WTC11 (cell line): ENCODE results near the gene FAM161B. TPM values are rescaled to one million over a fixed set of nuclear protein-coding genes. Genes with fewer than 3 reads are reported as not detected.
"Not testable (repeated sequence)": the region's sequence is repeated elsewhere in the genome, so short reads cannot be mapped to it uniquely, and the experiment has no call there.

Experiments
- ATAC-seq: fragments of 200-7000 bp; cut with Tn5 transposase; 2 replicates; pipeline ENCODE4 v1.10.0; 2021; ENCODE audit warnings: mild to moderate bottlenecking, moderate library complexity
- CTCF ChIA-PET: fragments of 300-600 bp; sonication (Branson Sonifier 250); formaldehyde crosslinking; loops from one replicate; lab custom pipeline; 2021; ENCODE audit warnings: antibody characterized with exemption; lab: Charles Lee
- POLR2A ChIA-PET: fragments of 350-600 bp; sonication (Branson Sonifier 250); formaldehyde crosslinking; loops from one replicate; lab custom pipeline; 2021; ENCODE audit warnings: antibody characterized with exemption; lab: Charles Lee
- DNase-seq: peaks from one replicate; pipeline ENCODE4 v3.0.0; 2021; ENCODE audit warnings: low spot score
- H3K27ac Mint-ChIP-seq: 2 replicates; pipeline ENCODE4 v1.8.0; 2021; ENCODE audit warnings: mixed read lengths
- H3K27me3 Mint-ChIP-seq: 2 replicates; pipeline ENCODE4 v1.8.0; 2021; ENCODE audit warnings: low read depth, mild to moderate bottlenecking, moderate library complexity, mixed read lengths
- H3K36me3 Mint-ChIP-seq: 2 replicates; pipeline ENCODE4 v1.8.0; 2021; ENCODE audit warnings: mixed read lengths
- H3K4me1 Mint-ChIP-seq: 2 replicates; pipeline ENCODE4 v1.8.0; 2022; ENCODE audit warnings: mixed read lengths
- H3K4me3 Mint-ChIP-seq: 2 replicates; pipeline ENCODE4 v1.8.0; 2021; ENCODE audit warnings: mild to moderate bottlenecking, moderate library complexity, mixed read lengths
- H3K9me3 Mint-ChIP-seq: 2 replicates; pipeline ENCODE4 v1.8.0; 2021; ENCODE audit warnings: mixed read lengths
- EMX1 ChIP-seq: fragments of 250-450 bp; sonication (Bioruptor Pico); IDR thresholded peaks from 2 replicates; pipeline ENCODE4 v1.8.0; 2021; ENCODE audit warnings: mild to moderate bottlenecking
- JAZF1 ChIP-seq: fragments of 250-450 bp; sonication (Bioruptor Pico); IDR thresholded peaks from 2 replicates; pipeline ENCODE4 v1.9.0; 2021; ENCODE audit warnings: moderate library complexity, mild to moderate bottlenecking, inconsistent platforms
- MYBL2 ChIP-seq: sonication (generic); formaldehyde crosslinking; IDR thresholded peaks from 2 replicates; pipeline ENCODE4 v1.8.1; 2023; ENCODE audit warnings: mild to moderate bottlenecking, moderate library complexity, missing genetic modification reagents
- NFE2L1 ChIP-seq: sonication (generic); formaldehyde crosslinking; IDR thresholded peaks from 2 replicates; pipeline ENCODE4 v1.8.1; 2023; ENCODE audit warnings: missing genetic modification reagents
- RELA ChIP-seq: sonication (generic); formaldehyde crosslinking; IDR thresholded peaks from 2 replicates; pipeline ENCODE4 v1.8.1; 2022; ENCODE audit warnings: missing genetic modification reagents, mild to moderate bottlenecking, borderline replicate concordance
- ZNF232 ChIP-seq: sonication (generic); formaldehyde crosslinking; IDR thresholded peaks from 2 replicates; pipeline ENCODE4 v1.8.0; 2022; ENCODE audit warnings: mild to moderate bottlenecking, missing genetic modification reagents
- total RNA-seq: library from RNA; stranded (reverse); gene quantifications from 3 replicates; pipeline ENCODE4 v1.2.3, GENCODE V29; 2021
- TF ChIP-seq, protein P1 (sequence below): sonication (generic); formaldehyde crosslinking; IDR thresholded peaks from 2 replicates; pipeline ENCODE4 v1.8.1; 2022; ENCODE audit warnings: low read depth, missing genetic modification reagents, borderline replicate concordance
- TF ChIP-seq, protein P2 (sequence below): sonication (generic); formaldehyde crosslinking; IDR thresholded peaks from 2 replicates; pipeline ENCODE4 v1.8.1; 2023; ENCODE audit warnings: mild to moderate bottlenecking, missing genetic modification reagents, borderline replicate concordance
- TF ChIP-seq, protein P3 (sequence below): sonication (generic); formaldehyde crosslinking; conservative IDR thresholded peaks from 2 replicates; pipeline ENCODE4 v1.8.1; 2023; ENCODE audit warnings: mild to moderate bottlenecking, low read depth, missing genetic modification reagents, moderate library complexity
- TF ChIP-seq, protein P4 (sequence below): sonication (generic); formaldehyde crosslinking; IDR thresholded peaks from 2 replicates; pipeline ENCODE4 v1.8.0; 2023; ENCODE audit warnings: missing genetic modification reagents, mild to moderate bottlenecking, borderline replicate concordance
- TF ChIP-seq, protein P5 (sequence below): fragments of 250-450 bp; sonication (Bioruptor Pico); IDR thresholded peaks from 2 replicates; pipeline ENCODE4 v1.9.0; 2021; ENCODE audit warnings: moderate library complexity, mild to moderate bottlenecking, inconsistent platforms, borderline replicate concordance

The FAM161B gene
- total RNA-seq, 1 experiment from 2014 or later, result 0.26 TPM

DNA sequence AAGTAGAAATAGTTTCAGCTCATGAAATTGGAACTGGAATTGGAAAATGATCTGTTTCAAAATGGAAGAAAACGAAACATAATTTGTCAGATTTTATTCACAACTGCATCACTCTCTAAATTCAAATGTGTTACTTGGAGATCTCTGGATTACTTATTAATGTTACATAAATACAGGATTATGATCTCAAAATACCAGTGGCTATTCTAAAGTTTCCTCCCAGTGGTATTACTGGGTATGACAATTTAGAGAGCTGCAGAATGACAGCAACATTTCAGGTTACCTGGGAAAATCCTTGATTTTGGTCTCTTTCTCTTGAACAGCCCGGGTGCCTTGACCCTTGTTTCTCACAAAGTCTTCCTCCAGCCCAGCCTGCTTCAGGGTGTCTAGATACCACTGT, 14.2 kb downstream of the FAM161B start:
- no peak overlapping the region for H3K4me3 Mint-ChIP-seq
- ChIA-PET POLR2A (no interaction called here), CTCF (interaction anchor here (0.6 to 1.5 kb wide), 8 partner anchors 14 to 336 kb away, joined by 3 to 9 read pairs (median 3); partner anchors contain the start of genes COQ6 and FAM161B)
- no peak for TF ChIP-seq NFE2L1 (CRISPR knock-in tag)
- TF ChIP-seq RELA, result no peak
- TF ChIP-seq, protein P1, sequence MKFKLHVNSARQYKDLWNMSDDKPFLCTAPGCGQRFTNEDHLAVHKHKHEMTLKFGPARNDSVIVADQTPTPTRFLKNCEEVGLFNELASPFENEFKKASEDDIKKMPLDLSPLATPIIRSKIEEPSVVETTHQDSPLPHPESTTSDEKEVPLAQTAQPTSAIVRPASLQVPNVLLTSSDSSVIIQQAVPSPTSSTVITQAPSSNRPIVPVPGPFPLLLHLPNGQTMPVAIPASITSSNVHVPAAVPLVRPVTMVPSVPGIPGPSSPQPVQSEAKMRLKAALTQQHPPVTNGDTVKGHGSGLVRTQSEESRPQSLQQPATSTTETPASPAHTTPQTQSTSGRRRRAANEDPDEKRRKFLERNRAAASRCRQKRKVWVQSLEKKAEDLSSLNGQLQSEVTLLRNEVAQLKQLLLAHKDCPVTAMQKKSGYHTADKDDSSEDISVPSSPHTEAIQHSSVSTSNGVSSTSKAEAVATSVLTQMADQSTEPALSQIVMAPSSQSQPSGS (CRISPR knock-in tag), result no peak
- TF ChIP-seq EMX1 (CRISPR knock-in tag), result no peak
- TF ChIP-seq, protein P2, sequence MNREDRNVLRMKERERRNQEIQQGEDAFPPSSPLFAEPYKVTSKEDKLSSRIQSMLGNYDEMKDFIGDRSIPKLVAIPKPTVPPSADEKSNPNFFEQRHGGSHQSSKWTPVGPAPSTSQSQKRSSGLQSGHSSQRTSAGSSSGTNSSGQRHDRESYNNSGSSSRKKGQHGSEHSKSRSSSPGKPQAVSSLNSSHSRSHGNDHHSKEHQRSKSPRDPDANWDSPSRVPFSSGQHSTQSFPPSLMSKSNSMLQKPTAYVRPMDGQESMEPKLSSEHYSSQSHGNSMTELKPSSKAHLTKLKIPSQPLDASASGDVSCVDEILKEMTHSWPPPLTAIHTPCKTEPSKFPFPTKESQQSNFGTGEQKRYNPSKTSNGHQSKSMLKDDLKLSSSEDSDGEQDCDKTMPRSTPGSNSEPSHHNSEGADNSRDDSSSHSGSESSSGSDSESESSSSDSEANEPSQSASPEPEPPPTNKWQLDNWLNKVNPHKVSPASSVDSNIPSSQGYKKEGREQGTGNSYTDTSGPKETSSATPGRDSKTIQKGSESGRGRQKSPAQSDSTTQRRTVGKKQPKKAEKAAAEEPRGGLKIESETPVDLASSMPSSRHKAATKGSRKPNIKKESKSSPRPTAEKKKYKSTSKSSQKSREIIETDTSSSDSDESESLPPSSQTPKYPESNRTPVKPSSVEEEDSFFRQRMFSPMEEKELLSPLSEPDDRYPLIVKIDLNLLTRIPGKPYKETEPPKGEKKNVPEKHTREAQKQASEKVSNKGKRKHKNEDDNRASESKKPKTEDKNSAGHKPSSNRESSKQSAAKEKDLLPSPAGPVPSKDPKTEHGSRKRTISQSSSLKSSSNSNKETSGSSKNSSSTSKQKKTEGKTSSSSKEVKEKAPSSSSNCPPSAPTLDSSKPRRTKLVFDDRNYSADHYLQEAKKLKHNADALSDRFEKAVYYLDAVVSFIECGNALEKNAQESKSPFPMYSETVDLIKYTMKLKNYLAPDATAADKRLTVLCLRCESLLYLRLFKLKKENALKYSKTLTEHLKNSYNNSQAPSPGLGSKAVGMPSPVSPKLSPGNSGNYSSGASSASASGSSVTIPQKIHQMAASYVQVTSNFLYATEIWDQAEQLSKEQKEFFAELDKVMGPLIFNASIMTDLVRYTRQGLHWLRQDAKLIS (CRISPR knock-in tag), result no peak
- H3K27ac Mint-ChIP-seq, result no peak overlapping the region
- H3K27me3 Mint-ChIP-seq, result no peaks in the 10 kb centered on the region
- H3K4me1 Mint-ChIP-seq, result no peaks in the 10 kb centered on the region
- peaks cover 14% of the 10 kb centered on the region for H3K36me3 Mint-ChIP-seq
- no peaks in the 10 kb centered on the region for H3K9me3 Mint-ChIP-seq
- ATAC-seq (no peak), DNase-seq (no peak)

DNA sequence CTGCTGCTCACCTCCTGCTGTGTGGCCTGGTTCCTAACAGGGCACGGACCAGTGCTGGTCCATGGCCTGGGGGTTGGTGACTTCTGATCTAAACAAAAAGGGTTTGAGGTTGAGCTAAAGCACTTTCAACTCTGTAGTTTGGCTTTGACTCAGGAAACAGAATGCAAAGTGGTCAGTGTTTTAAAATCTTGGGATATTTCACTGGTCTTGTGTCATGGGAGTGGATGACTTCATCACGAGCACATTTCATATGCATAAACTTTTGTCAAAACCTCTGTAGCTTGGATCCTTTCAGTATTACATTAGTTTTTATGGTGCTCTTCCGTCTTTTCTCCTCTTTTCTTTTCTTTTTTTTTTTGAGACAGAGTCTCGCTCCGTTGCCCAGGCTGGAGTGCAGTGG, 25.6 kb downstream of the FAM161B start:
- H3K9me3 Mint-ChIP-seq, result 0 out of 2 replicates have a peak, but pooled peaks cover 3% of the 10 kb centered on the region
- H3K27ac Mint-ChIP-seq, result no peak overlapping the region
- H3K4me1 Mint-ChIP-seq, result no peaks in the 10 kb centered on the region
- no peak for ATAC-seq
- H3K27me3 Mint-ChIP-seq, result no peaks in the 10 kb centered on the region
- POLR2A ChIA-PET, result no interaction called here
- H3K36me3 Mint-ChIP-seq, result peaks cover 50% of the 10 kb centered on the region
- CTCF ChIA-PET, result interaction anchor here (0.6 kb wide), 1 partner anchor 566 kb away, joined by 4 read pairs; no protein-coding TSS in a partner anchor
- H3K4me3 Mint-ChIP-seq, result no peak overlapping the region
- TF ChIP-seq, protein P3, sequence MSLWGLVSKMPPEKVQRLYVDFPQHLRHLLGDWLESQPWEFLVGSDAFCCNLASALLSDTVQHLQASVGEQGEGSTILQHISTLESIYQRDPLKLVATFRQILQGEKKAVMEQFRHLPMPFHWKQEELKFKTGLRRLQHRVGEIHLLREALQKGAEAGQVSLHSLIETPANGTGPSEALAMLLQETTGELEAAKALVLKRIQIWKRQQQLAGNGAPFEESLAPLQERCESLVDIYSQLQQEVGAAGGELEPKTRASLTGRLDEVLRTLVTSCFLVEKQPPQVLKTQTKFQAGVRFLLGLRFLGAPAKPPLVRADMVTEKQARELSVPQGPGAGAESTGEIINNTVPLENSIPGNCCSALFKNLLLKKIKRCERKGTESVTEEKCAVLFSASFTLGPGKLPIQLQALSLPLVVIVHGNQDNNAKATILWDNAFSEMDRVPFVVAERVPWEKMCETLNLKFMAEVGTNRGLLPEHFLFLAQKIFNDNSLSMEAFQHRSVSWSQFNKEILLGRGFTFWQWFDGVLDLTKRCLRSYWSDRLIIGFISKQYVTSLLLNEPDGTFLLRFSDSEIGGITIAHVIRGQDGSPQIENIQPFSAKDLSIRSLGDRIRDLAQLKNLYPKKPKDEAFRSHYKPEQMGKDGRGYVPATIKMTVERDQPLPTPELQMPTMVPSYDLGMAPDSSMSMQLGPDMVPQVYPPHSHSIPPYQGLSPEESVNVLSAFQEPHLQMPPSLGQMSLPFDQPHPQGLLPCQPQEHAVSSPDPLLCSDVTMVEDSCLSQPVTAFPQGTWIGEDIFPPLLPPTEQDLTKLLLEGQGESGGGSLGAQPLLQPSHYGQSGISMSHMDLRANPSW (CRISPR knock-in tag), result no peak
- TF ChIP-seq, protein P1 (CRISPR knock-in tag), result no peak
- TF ChIP-seq MYBL2 (CRISPR knock-in tag) (no peak), JAZF1 (CRISPR knock-in tag) (no peak), ZNF232 (CRISPR knock-in tag) (no peak)
- TF ChIP-seq, protein P4, sequence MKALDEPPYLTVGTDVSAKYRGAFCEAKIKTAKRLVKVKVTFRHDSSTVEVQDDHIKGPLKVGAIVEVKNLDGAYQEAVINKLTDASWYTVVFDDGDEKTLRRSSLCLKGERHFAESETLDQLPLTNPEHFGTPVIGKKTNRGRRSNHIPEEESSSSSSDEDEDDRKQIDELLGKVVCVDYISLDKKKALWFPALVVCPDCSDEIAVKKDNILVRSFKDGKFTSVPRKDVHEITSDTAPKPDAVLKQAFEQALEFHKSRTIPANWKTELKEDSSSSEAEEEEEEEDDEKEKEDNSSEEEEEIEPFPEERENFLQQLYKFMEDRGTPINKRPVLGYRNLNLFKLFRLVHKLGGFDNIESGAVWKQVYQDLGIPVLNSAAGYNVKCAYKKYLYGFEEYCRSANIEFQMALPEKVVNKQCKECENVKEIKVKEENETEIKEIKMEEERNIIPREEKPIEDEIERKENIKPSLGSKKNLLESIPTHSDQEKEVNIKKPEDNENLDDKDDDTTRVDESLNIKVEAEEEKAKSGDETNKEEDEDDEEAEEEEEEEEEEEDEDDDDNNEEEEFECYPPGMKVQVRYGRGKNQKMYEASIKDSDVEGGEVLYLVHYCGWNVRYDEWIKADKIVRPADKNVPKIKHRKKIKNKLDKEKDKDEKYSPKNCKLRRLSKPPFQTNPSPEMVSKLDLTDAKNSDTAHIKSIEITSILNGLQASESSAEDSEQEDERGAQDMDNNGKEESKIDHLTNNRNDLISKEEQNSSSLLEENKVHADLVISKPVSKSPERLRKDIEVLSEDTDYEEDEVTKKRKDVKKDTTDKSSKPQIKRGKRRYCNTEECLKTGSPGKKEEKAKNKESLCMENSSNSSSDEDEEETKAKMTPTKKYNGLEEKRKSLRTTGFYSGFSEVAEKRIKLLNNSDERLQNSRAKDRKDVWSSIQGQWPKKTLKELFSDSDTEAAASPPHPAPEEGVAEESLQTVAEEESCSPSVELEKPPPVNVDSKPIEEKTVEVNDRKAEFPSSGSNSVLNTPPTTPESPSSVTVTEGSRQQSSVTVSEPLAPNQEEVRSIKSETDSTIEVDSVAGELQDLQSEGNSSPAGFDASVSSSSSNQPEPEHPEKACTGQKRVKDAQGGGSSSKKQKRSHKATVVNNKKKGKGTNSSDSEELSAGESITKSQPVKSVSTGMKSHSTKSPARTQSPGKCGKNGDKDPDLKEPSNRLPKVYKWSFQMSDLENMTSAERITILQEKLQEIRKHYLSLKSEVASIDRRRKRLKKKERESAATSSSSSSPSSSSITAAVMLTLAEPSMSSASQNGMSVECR (CRISPR knock-in tag), result no peak
- TF ChIP-seq, protein P5, sequence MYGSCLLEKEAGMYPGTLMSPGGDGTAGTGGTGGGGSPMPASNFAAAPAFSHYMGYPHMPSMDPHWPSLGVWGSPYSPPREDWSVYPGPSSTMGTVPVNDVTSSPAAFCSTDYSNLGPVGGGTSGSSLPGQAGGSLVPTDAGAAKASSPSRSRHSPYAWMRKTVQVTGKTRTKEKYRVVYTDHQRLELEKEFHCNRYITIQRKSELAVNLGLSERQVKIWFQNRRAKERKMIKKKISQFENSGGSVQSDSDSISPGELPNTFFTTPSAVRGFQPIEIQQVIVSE, result no peak
- DNase-seq, result no peak

DNA sequence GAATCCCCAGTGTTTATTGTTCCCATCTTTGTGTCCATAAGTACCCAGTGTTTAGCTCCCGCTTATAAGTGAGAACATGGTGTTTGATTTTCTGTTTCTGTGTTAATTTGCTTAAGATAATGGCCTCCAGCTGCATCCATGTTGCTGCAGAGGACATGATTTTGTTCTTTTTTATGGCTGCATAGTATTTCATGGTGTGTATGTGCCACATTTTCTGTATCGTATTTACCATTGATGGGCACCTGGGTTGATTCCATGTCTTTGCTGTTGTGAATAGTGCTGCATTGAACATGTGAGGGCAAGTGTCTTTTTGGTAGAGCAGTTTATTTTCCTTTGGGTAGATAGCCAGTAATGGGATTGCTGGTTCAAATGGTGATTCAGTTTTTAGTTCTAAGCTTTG, 30.4 kb downstream of the FAM161B start:
- H3K4me1 Mint-ChIP-seq, H3K27ac Mint-ChIP-seq, CTCF ChIA-PET, H3K4me3 Mint-ChIP-seq, H3K27me3 Mint-ChIP-seq, H3K9me3 Mint-ChIP-seq, ATAC-seq, DNase-seq, POLR2A ChIA-PET: not testable (repeated sequence)
- H3K36me3 Mint-ChIP-seq, result peaks cover 32% of the 10 kb centered on the region
